HG03565 (cell line): ENCODE data around the gene SFT2D2.

Source experiments
- ATAC-seq: cut with Tn5 transposase; IDR thresholded peaks from one replicate; pipeline ENCODE4 v1.9.1; 2021; ENCODE audit warnings: mild to moderate bottlenecking, moderate library complexity; ENCODE audit not compliant: unreplicated experiment

The SFT2D2 gene

DNA sequence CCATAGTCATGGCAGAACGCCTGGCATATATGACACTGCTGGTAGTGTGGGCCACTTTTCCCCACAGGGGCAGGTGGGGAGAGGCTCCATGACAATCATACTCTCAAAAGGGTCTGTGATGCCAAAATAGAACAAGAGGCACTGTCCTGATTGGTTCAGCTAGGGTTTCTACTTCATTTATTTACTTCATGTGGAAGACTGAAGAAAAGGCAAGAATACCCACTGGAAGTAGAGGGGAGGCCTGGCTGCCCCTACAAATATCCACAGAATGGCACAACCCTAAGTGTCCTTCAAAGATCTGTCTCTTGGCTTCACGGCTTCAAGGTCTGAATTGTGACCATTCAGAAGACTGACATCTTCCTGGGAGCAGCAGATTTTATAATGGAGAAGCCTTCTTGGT is 4.5 kb upstream of the SFT2D2 start:
- no peak for ATAC-seq

DNA sequence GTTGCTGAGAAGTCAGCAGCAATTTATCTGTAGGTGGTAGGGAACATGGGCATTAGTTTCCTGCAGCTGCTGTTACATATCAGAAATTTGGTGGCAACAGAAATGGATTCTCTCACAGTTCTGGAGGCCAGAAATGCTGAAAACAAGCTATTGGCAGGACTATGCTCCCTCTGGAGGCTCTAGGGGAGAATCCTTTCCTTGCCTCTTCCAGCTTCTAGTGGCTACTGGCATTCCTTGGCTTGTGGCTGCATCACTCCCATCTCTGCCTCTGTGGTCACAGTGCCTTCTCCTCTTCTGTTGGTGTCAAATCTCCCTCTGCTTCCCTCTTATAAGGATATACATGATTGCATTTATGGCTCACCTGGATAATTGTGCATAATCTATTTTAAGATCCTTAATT is 2.5 kb upstream of the SFT2D2 start:
- no peak for ATAC-seq

DNA sequence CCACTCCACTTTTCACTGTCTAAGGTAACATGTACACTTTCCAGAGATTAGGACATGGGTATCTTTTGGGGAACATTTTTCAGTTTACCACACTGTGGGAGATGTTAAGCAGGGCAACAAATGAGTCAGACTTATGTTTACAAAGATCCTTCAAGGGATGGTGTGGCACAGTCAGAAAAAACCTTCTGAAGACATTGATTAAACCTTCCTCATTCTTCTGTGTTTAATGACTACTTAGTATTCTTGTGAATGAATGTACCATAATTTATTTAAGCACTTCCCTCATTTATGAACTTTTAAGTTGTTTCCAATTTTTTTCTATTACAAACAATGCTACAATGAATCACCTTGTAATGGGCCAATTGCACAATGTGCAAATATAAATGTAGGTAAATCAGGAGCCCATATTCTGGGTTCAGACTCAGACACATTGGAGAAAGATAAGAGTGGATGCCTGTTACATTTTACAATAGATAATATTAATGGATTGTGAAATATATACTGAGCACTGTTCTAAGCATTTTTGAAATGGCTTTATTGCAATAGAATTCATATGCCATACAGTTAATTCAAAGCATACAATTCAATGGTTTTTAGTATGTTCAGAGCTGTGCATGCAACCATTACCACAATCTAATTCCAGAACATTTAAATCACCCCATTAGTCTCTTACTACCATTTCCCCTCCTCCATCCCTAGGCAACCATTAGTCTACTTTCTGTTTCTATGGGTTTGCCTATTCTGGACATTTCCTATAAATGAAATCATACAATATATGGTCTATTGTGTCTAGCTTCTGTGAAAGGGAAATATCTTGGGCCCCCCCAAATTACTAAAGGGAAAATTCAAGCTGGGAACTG is 1.9 kb upstream of the SFT2D2 start:
- no peak for ATAC-seq

DNA sequence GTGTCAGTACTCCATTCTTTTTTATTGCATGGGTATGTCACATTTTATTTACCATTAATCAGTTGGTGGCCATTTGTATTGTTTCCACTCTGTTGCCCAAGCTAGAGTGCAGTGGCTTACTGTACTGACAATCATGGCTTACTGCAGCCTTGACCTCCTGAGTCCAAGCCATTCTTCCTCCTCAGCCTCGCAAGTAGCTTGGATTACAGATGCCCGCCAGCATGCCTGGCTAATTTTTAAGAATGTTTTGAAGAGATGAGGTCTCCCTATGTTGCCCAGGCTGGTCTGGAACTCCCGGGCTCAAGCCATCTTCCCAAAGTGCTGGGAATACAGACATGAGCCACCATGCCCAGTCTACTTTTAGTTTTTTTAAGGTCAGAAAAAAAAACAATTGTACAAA is 813 bp upstream of the SFT2D2 start:
- ATAC-seq, result no peak

DNA sequence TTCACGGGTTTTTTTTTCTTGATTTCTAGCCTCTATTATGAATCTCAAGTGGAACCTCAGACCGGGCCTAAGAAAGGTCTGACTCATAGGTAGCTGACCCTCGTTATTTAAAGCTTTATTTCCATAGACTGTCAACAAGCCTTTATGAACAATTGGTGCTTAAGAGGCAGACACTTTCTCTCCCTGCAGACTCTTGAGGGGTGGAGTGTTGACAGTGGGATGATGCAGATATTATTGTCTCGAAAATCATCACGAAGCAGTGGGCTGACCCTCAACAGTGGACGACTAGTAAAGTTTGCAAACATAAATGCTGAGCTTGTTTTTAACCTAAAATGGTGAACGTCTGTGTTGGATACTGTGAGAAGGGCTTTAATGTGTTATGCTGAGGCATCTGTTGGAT is 1.8 kb downstream of the SFT2D2 start:
- ATAC-seq, result peak; percentile 14

DNA sequence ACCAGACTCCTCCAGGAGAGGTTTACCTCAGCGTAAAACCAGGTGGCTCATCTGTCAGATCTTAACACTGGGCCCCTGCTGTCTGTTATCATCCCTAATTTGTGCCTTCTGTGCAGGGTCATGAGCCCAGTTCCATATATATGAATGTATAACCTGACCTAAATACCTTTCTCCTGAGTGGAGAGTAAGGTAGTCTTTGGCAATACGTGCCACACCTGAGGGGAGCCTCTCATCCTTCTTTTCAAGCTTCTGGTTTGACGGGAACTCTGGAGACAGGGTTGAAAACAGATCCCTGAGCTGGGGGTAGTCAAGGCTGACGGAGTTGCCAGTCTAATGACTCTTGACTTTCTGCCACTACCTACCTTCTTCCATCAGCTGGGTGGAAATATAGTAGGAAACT is 4.1 kb downstream of the SFT2D2 start:
- ATAC-seq, result no peak

DNA sequence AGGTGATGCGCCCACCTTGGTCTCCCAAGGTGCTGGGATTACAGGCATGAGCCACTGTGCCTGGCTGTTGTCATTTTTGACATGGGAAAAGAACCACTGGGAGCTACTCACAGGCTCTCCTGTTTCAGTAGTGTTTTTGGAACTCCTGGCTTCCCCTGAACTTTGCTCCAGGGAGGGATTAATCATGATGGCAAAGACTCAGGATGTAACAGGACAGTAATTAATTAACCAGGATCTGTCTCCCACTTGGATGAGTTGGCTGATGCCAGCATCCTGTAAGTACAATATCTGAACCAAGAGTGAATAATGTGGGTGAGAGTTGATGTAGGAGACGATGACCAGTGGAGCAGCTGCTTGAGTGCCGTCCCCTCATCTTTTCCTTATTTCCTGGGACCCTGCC is 4.9 kb downstream of the SFT2D2 start:
- no peak for ATAC-seq

DNA sequence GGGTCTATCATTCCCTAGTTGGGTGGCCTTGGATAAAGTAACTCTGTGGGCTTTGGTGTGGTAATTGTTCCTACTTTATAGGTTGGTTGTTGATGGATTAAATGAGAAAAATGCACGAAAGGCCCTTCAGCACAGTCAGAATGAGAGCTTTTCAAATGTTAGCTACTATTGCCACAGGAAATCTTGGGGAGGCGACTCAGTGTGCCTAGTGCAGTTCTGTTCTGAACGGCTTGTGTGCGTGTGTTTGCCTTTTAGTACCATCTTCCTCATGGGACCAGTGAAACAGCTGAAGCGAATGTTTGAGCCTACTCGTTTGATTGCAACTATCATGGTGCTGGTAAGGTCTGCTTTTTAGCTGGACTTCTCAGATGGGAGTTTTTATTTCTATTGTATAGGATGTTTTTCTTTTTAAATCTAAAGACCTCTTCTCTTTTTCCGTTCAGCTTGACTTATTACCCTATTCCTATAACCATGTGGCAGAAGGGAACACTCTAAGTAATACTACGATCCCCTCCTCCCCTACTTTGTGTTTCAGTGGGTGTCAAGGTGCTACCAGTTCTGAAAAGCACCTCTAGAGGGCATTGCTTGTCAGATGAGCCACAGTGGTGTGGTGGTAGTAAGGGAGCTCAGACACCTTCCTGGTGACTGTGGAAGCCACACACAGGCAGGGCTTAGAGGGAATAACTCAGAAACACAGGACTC is 9.2 kb downstream of the SFT2D2 start:
- peak; percentile 76 for ATAC-seq

DNA sequence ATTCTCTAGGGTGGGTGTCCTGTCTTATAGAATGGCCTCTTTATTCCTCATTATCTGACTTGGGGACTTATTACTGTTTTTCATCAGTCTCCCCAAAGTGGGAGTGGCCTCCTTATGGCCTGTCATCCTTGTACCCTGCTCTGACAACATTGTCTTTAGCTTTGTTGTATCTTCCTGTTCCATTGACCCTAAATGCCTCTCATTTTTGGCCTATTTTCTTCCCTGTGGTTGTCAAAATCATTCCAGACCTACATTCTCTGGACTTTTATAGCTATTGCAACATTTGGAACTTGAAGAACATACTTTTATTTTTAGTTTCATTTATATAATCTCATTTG is 9.7 kb downstream of the SFT2D2 start:
- peak; percentile 8 for ATAC-seq

DNA sequence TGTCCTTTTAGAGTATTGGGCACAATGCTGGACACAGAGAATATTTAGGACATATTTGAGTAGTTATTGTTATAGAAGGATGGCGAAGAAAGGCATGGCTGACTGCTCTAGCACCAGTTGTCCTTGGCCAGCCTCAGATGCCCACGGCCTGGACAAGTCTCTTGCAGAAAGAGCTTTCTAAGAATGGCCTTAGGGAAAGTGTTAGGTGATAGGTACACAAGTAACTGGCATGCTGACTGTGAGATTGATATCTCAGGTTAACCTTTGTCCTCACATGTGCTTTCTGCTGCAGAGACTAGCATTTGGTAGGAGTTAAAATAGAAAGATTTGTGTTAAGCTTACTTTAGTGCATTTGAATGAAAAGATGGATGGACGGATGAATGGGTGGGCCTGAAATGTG is 10.1 kb downstream of the SFT2D2 start:
- no peak for ATAC-seq

DNA sequence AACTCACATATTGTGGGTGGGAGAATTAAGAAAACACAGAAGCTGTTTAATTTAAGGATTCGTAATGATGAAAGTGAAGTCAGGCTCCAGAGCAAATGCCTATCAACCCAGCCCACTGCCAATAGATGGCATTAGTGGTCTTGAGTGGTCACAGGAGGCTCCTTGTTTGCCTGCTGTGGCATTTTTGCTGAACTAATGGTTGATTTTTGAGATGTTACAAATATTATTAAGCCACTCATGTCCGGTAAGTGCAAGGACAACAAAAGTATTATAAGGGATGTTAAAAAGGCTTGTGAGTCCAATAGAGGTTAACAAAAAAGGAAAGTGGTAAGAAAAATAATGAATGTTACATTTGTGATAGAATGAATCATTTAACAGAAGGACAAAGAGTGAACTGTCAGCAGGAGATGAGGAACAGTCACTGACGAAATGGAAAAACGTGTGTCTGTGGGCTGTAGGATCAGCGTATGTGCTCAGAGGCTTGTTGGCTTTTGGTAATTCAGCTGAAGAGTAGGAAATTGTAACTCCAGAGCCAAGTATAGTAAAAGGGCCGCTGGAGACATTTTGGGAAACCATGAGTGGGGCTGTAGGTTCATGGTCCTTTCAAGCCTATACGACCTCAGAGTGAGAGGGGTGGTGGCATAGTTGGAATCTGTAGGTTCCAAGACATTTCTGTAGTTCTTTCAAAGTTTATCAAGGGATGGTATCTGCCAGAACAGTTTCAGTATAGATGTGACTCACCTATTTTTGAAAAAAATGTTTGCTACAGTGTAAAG is 11.2 kb downstream of the SFT2D2 start:
- no peak for ATAC-seq

DNA sequence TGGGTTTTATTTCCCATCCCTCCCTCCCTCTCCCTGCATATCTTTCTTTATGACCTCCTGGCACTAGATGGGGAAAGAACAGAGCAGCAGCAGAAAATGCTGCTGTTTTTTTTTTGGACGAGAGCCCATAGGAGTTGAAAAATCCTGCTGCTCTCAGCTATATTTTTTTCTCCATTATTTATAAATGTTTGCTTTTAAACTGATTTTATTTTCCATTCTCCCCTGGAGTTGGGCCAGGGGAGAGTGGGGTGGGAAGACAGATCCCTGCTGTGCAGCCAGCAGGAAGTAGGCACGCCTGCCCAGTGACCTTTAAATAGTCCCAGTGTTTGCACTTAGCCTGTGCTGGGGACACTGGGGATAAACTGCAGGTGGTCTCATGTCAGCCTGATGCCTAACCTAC is 17.4 kb downstream of the SFT2D2 start:
- ATAC-seq, result no peak

DNA sequence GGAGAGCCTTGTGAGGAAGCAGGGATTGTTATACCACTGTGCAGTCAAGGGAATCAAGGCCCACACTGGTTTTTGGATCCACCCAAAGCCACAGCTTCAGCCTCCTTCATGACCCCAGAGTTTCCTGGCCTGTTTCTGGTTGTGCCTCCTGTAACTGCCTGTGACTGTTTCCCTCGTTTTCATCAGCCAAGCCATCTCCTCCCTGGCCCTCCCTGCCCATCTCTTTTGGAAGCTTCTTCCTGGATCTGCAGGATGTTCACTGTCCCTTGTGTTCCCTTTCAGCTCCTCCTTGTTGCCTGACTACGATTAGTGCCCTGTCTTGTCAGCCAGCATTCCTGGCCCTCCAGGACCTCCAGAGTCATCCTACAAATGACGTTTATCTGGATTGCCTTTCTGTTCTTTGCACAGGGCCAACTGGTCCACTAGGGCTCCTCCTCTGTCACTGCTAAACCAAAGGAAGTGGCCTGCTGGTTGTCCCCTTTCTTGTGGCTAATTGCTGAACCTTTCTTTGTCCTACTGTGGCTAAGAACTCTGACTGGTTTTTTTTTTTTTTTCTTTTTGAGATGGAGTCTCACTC is 17.9 kb downstream of the SFT2D2 start:
- no peak for ATAC-seq

DNA sequence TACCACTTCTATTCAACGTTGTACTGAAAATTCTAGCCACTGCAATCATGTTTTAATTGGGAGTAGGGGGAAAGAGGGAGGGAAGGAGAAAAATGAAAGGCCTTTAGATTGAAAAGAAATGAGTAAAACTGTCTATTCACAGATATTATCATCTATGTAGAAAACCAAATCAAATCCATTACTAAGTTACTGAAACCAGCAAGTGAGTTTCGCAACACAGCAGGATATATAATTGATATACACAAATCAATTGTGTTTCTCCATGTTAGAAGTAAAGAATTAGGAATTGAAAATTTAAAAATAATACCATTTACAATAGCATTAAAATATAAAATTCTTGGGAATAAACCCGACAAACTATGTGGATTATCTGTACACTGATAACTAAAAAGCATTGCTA is 19.2 kb downstream of the SFT2D2 start:
- ATAC-seq, result no peak

DNA sequence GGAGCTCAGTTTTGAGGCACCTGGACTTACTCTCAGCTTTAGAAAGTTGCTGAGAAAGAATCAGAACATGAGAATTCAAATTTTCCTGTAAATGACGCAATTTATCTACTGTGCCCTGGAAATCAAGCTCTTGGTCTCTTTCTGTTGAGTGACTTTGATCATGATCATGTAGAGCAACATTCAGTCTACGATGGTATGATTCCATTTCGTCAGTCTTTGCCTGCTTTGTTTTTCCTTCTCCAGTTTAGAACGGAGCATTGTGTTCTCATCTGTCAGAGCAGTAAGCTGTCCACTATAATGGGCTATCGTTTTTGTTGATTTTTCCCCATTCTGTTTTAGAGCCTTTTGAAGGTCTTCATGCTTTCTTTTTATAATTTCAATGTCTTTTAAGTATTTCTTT is 20.7 kb downstream of the SFT2D2 start:
- ATAC-seq, result no peak

DNA sequence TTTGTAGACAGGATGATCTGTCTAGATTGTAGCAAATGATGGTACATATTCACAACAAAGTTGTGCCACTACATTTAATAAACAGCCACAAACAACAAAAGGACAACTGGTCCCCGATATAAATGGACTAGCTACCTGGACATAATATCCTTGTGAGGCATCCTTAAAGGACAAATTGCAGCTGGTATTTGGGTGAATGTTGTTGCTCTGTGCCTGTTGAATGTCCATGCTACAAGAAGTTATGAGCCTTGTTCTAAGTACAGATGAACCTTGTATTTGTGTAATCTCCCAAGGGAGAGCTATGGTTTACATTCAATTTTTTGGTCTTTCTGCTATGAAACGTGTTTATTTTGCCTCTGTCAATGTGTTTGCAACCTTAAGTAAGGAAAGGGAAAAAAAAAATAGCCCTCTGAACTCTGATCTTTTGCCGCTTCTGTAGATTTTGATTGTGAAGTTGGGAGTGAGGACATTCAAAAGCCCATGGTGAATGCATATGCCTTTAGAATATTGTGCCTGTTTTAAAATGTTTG is 26.5 kb downstream of the SFT2D2 start:
- no peak for ATAC-seq

DNA sequence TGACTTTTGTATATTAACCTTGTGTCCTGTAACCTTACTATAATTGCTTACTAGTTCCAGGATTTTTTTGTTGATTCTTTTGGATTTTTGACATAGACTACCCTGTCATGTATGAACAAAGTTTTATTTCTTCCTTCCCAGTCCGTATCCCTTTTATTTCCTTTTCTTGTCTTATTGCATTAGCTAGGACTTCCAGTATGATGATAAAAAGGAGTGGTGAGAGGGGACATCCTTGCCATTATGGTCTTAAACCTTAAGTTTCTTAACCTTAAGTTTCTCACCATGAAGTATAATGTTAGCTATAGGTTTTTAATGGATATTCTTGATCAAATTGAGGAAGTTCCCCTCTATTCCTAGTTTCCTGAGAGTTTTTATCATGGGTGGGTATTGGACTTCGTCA is 30.4 kb downstream of the SFT2D2 start:
- ATAC-seq, result no peak

DNA sequence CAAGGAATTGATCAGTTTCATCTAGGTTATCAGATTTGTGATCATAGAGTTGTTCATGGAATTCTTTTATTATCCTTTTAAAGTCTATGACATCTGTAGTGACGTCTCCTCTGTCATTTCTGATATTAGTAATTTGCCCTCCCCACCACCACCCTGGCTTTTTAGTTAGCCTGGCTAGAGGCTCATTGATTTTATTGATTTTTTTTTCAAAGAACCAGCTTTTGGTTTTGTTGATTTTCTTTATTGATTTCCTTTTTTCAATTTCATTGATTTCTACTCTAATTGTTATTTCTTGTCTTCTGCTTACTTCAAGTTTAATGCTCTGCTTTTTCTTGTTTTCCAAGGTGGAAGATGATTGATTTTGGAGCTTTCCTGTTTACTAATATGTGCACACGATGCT is 31.6 kb downstream of the SFT2D2 start:
- ATAC-seq, result no peak

DNA sequence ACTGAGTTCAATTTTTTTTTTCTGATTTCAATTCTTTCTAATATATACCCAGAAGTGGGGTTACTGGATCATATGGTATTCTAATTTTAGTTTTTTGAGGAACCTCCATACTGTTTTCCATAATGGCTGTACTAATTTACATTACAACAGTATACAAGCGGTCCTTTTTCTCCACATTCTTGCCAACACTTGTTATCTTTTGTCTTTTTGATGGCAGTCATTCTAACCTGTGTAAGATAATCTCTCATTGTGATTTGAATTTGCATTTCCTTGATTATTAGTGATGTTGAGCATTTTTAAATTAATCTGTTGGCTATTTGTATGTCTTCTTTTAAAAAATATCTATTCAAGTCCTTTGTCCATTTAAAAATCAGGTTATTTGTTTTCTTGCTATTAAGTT is 33.8 kb downstream of the SFT2D2 start:
- no peak for ATAC-seq

DNA sequence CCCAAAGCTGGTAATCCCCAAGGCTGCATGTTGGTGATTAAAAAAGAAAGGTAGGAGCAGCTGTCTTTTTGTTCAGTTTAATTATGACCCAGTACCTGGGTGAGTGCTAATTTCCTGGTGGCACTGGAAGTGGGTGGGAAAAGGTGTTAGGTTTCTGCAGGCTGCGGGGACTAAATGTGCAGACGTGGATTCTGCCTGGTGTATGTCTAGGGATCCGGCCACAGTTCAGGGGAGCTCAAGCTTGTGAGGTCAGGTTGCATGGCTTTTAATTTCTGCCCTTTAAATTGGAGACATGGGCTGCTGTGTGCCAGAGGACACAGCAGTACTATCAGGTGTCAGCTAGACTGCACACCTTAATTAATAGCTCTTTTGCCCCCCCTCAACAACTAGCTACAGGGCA is 34.6 kb downstream of the SFT2D2 start:
- ATAC-seq, result no peak

DNA sequence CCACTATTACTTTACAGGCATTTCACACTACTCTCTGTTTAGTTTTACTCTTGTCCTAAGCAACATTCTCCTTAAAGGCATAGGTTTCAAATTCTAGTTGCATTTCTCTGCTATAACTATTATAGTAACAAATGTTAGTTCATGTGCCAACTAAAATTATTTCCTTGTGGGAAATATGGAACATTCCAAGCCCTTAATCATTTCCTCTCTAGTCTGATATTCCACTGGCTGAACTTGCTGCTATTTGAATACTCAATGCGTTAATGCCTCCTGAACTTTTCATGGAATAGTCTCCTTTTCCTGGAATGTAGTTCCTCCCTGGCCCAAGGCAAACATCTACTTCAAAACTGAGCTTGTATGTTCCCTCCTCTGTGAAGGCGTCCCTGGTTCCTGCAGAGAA is 35.6 kb downstream of the SFT2D2 start:
- ATAC-seq, result no peak
